Middle frontal gyrus (tissue), 1 donor: Measurements from ENCODE around the gene NHERF1.

ENCODE experiments used
- DNase-seq: peaks from one replicate; pipeline ENCODE4 v3.0.0-alpha.2; 2015; ENCODE audit warnings: low spot score; ENCODE audit errors: extremely low spot score

Gene NHERF1

GRCh38 chr17:74732042-74732867 lies 16.2 kb upstream of the NHERF1 start:
- DNase-seq, result no peak

DNA sequence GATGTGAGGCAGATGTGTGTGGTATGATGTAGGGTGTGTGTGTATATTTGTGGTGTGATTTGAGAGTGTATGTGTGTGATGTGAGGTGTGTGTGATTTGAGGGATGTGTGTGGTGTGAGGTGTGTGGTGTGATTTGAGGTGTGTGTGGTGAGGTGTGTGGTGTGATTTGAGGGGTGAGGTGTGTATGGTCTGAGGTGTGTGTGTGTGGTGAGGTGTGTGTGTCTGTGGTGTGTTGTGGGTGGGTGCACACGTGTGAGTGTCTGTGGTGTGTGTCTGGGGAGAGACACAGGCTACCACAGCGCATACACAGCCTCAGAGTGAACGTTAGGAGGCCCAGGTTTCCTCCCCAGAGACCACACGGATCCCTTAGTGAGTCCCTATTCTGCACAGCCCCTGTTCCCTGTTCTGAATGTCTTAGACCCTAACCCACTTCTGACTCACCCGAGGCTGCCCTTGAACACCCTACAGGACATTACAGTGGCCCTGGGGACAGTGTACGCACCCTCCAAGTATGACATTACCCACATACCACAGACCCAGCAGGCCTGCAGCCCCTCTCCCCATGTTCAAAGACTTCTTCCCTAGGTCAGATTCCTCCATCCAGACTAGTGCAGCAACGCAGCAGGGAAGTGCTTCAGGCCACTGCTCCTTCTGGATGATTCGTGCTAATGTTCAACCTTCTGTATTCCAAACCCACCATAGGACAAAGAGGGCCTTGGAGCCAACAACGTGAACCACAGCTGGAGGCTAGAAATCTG lies 14.9 kb upstream of the NHERF1 start:
- DNase-seq, result no peak

- no peak for DNase-seq
Observed at GRCh38 chr17:74734256-74734655, 14.2 kb upstream of the NHERF1 start.

GRCh38 chr17:74736513-74737298 lies 11.7 kb upstream of the NHERF1 start, which contains the start of gene RAB37:
Gene RAB37 (plus strand): TSS chr17:74737256. CDS start chr17:74737273, 17 bp downstream.
- DNase-seq, result no peak

- DNase-seq, result no peak
Observed at GRCh38 chr17:74737299-74738050, 11.0 kb upstream of the NHERF1 start.

DNA sequence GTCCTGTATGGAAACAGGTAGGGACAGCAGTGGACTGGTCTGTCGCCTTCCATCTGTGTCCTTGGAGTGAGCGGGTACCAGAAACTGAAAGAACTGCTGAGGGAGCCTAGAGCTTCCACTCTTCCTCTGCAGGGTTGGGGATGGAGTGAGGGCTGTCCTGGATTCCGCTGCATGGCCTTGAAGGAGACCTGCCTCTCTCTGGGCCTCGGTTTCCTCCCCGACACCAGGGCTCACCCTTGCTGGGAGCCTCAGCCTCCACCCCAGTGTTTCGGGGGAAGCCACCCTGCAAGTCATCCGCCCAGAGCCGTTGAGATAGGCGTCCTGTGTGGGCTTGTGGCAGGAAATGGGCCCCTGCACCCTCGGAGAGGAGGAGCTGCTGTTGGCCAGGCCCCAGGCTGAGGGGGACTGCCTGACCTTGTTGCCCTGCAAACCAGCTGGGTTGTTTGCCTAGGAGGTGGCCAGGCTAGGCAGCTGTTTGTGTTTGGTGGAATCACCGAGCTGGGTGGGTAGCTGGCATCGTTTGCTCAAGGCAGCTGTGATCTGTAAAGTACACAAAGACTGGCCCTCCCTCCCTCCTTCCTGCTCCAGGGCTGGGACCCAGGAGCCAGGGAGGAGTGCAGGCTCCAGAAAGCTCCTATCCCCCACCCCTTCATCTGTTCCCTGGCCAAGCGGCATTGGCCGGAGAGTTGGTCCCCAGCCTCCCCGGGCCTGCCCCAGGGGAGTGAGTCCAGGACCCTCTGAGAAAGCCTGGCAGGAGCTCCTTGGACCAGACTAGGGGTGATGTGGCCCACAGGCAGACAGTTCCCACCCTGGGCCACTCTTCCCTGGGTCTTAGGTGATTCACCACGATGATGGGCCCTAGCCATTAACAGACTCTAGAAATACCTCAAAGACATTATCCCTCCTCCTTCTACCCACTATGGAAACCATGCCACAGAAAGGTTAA lies 10.1 kb upstream of the NHERF1 start:
- no peak for DNase-seq

DNA sequence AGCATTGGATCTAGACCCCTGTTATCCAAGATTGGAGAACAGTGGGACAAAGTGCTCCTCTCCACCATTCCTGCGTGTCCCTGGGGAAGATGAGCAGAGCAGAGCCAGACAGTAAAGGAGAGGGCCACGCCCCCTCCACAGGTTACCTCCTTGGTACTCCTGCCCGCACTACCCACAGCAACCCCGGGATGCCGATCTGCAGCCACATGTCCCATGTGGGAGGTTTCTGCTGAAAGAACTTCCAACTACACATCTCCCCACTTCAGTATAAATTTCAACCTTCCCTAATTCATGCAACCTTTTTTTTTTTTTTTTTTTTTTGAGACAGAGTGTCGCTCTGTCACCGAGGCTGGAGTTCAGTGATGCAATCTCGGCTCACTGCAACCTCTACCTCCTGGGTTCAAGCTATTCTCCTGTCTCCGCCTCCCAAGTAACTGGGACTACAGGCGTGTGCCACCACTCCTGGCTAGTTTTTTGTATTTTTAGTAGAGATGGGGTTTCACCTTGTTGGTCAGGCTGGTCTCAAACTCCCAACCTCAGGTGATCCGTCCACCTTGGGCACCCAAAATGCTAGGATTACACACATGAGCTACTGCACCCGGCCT lies 9.1 kb upstream of the NHERF1 start:
- no peak for DNase-seq

DNA sequence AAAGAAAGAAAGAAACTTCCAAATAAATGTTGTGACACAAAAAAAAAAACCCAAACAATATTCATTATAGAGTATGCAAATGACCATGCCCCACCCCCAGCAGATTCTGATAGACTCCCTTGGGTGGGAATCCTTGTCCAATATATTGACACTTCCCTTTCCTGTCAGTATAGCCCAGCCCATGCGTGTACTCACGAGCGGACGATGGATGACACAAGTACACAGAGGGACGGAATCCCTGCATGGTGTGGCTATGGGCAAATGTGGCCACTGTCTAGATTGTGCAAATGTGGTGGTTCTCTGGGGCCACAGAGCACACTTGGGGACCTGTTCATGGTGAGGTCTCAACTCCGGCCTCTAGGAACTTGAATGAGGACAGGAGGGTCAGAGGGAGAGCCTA lies 8.3 kb upstream of the NHERF1 start:
- DNase-seq, result no peak

DNA sequence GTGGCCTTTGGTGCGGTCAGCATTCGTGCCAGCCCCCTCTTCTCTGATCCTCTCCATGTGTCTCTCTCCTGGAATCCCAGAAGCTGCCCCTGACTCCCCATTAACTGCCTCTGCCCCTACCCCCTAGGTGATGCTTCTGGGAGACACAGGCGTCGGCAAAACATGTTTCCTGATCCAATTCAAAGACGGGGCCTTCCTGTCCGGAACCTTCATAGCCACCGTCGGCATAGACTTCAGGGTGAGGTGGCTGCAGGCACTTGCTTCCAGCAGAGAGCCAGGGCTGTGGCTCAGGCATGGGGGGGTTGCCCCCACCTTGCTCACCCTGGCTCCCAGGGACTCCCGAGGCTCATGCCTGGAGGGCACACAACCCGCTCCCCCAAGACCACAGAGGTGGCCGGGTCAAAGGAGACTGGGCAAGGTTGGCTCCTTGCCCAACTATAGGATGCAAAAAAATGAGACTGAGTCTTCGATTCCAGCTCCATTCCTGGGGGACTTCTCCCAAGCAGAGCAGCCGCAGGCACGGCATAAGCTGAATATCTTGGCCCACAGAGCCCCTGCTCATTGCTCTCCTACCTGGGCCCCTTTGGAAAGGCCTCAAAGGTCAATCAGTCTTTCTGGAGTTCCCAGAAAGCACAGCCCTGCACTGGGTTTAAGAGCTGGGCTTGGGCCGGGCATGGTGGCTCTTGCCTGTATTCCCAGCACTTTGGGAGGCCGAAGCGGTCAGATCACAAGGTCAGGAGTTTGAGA lies 7.6 kb upstream of the NHERF1 start:
- no peak for DNase-seq

DNA sequence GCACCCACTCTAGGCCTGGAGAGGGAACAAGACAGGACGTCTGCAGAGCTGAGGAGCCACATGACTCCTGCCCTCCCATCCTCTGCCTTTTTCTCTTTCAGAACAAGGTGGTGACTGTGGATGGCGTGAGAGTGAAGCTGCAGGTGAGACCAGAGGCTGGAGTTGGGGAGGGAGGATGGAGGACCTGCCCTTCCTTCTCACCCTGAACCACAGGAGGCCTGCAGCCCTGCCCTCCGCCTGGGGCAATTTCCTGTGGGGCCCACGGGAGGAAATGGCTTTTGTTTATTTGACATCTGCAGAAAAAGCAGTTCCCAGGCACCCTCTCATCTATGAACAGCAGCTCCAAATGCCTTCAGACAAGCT lies 6.3 kb upstream of the NHERF1 start:
- DNase-seq, result no peak

GRCh38 chr17:74742978-74743545 lies 5.4 kb upstream of the NHERF1 start:
- no peak for DNase-seq

GRCh38 chr17:74743755-74744154 lies 4.7 kb upstream of the NHERF1 start:
- no peak for DNase-seq

DNA sequence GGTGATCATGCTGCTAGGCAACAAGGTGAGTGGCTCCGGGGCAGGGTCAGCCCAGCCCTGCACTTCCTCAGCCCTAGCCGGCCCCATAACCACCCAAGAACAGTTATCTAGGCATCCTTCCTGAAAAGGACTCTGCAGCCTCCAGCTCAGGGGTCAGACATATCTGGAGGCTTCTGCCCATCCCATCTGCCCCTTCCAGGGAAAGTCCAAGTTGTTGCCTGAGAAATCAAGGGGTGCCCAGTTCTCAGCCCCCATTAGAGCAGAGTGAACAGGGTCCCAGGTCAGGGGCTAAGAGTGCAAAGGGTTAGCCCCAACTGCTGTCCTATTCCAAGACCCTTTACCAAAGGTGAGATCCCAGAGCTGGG lies 4.1 kb upstream of the NHERF1 start:
- no peak for DNase-seq

DNA sequence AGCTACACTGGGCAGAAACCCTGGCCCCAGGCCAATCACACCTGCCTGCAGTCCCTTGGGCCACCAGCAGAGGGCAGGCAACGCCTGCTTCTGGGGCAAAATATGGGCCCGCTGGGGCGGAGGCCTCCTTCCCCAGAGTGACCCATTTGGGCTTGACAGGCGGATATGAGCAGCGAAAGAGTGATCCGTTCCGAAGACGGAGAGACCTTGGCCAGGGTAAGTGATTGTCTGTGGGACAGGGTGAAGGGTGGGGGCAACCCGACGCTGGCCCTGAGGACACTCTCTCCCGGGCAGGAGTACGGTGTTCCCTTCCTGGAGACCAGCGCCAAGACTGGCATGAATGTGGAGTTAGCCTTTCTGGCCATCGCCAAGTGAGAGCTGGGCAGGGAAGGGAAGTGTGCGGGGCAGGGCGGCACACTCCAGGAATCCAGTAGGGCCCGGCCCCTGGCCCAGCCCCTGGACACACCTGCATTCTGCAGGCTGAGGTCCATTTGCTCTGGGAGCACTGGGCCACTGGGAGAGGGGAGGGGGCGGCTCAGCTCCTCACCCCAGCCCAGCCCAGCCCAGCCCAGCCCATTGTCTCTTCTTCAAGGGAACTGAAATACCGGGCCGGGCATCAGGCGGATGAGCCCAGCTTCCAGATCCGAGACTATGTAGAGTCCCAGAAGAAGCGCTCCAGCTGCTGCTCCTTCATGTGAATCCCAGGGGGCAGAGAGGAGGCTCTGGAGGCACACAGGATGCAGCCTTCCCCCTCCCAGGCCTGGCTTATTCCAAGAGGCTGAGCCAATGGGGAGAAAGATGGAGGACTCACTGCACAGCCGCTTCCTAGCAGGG lies 3.5 kb upstream of the NHERF1 start:
- DNase-seq, result peak; percentile 50

GRCh38 chr17:74745548-74746177 lies 2.8 kb upstream of the NHERF1 start:
- DNase-seq, result no peak

DNA sequence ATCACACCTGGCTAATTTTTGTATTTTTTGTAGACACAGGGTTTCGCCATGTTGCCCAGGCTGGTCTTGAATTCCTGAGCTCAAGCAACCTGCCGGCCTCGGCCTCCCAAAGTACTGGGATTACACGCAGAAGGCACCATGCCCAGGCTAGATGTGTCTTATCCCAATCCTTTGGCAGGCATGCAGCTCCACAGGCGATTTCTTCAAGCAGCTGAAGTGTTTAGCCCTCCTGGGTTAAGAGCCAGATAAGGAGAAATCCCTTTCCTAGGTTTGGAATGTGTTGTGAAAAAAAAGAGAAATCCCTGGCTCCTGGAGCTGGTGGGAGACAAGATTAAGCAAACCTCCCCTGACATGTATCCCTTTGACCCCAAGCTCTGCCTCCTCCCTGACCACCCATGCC lies 2.1 kb upstream of the NHERF1 start:
- DNase-seq, result no peak

DNA sequence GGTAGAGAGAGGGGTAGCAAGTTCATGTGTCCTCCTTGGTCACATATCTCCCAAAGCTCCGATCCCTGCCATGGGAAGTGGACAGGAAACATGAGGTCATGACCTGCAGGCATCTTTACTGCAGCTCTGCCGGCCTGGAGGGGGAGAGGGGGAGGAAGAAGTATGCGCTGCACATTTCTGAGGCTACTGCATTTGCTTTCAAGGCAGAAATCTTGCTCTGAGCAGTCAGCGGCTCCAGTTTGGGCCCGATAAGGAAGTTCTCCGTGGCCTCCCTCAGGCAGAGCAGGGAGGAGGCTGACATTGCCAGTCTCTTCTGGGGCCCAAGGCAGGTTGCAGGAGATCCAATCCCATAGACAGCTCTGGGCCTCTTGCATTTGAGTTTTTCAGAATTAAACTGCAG lies 1.5 kb upstream of the NHERF1 start:
- DNase-seq, result no peak

- DNase-seq, result no peak
Observed at GRCh38 chr17:74748279-74748528, 224 bp upstream of the NHERF1 start.
